HG02938 (cell line): ENCODE results near the gene TBL1X.

Experiments used
- ATAC-seq: cut with Tn5 transposase; IDR thresholded peaks from one replicate; pipeline ENCODE4 v1.9.1; 2021; ENCODE audit warnings: mild to moderate bottlenecking, moderate library complexity; ENCODE audit not compliant: unreplicated experiment

Gene TBL1X

DNA sequence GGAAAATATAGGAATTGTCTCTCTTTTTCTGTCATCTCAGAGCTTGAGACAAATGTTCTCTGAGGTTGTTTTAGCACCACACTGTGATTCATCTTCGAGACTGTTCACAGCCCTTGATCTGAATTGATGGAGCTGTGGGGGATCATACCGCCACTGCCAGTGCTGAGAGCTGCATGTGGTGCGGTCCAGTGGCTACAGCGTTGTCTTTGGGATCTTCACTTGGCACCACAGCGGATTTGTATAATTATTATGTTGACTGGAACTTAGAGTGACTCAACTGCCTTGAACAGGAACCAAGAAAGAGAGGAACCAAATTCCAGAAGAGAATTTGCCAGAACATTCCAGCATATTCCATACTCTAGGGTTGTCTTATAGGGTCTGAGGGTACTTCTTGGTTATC lies 29.1 kb downstream of the TBL1X start:
- ATAC-seq: no peak

- ATAC-seq: no peak
Observed at GRCh38 chrX:9494771-9495170, 29.9 kb downstream of the TBL1X start.

DNA sequence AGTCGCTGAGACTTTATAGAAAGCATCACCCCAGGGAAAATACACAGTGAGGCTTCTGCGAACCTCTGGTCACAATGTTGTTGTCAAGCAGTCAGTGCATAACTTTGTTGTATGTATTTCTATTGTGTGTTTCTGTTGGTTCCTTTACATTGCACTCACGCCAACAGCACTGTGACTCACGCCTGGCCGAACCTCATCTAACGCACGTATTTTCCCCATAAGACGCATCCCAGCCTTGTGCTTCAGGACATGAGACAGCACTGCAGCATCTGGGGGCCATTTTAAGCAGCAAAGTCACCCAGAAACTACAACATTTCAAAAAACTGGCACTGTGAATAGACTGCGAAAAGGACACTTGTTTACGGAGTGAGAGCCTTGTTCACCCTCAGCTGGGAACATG lies 30.6 kb downstream of the TBL1X start:
- ATAC-seq: no peak

DNA sequence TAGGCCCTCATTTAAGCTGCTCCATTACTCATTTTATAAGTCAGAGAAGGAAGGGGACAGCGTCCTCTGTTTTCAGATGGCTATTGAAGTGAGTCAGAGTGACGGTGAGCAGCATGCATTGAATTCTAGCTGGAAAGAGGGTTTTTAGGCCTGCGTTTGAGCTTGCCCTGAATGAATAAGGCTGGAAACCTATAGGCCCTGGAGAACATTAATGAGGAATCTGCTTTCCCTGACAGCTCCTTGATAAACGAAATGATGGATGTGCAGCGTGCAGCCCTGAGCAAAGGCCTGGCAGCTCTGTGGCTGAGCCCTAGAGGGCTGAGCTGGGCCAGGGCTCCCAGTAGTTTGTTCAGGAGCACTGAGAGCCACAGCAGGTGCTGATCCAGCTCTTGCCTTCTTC lies 33.4 kb downstream of the TBL1X start:
- no peak for ATAC-seq

- no peak for ATAC-seq
Observed at GRCh38 chrX:9500584-9500983, 35.7 kb downstream of the TBL1X start.

GRCh38 chrX:9501362-9501761 lies 36.5 kb downstream of the TBL1X start:
- ATAC-seq: no peak

GRCh38 chrX:9503261-9503660 lies 38.4 kb downstream of the TBL1X start:
- no peak for ATAC-seq

- no peak for ATAC-seq
Observed at GRCh38 chrX:9510366-9510765, 45.5 kb downstream of the TBL1X start.

GRCh38 chrX:9510980-9511379 lies 46.1 kb downstream of the TBL1X start:
- no peak for ATAC-seq

- ATAC-seq: no peak
Observed at GRCh38 chrX:9515489-9515888, 50.6 kb downstream of the TBL1X start.

DNA sequence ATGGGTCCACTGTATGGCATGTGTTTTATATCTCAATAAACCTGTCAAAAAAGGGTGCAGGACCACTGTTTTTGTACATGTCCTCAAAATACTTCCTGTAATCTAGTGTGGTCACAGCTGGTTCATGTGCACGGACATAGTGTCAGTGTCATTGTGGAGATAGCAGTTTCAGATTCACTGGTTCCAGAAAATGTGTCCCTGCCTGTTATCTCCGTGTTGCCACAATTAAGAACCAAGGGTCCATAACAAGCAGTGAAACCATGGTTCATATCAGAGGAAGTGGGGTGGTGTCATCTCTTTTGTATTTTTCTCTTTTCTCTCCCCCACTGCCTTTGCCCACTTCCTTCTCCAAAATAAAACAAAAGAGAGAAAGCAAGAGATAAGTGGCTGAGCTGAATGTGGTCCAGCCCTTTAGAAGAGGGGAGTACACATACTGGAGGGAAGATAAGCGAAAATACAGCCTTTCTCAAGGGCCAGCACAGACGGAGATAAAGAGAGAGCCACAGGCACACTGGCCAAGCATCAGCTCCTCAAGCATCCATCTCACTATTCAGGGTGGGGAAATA lies 51.2 kb downstream of the TBL1X start:
- ATAC-seq: peak; percentile 77

GRCh38 chrX:9516635-9517034 lies 51.8 kb downstream of the TBL1X start:
- no peak for ATAC-seq

DNA sequence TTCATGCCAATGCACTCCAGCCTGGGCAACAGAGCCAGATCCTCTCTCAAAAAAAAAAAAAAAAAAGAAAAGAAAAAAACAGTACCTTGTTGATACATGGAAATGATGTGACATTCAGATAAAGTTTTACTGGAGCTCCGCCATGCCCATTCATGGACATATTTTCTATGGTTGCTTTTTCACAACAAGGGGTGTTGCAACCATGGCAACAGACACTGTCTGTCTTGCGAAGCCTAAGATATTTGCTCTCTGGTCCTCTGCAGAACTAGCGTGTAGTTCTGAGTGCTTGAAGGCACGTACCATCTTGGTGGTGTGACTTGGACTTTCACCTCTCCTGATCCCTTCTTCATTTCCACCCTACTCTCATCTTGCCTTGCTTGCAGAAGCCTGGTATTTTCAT lies 53.2 kb downstream of the TBL1X start:
- ATAC-seq: no peak

DNA sequence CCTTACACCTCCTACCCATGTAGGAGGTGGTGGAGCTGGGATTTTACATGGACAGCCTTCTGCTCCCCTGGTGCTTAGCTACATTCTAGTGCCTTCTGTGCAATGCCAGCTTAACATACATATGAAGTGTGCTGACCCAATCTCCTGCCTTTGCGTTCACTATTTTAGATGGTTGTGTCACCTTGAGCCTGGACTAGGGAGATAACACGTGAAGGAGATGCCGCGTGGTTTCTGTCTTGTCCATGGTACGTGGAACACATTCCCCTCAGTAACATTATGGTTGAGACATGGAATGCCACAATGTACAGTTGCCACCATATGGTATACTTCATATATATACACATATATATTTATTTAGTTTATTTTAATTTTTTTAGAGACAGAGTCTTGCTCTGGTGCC lies 54.0 kb downstream of the TBL1X start:
- no peak for ATAC-seq

DNA sequence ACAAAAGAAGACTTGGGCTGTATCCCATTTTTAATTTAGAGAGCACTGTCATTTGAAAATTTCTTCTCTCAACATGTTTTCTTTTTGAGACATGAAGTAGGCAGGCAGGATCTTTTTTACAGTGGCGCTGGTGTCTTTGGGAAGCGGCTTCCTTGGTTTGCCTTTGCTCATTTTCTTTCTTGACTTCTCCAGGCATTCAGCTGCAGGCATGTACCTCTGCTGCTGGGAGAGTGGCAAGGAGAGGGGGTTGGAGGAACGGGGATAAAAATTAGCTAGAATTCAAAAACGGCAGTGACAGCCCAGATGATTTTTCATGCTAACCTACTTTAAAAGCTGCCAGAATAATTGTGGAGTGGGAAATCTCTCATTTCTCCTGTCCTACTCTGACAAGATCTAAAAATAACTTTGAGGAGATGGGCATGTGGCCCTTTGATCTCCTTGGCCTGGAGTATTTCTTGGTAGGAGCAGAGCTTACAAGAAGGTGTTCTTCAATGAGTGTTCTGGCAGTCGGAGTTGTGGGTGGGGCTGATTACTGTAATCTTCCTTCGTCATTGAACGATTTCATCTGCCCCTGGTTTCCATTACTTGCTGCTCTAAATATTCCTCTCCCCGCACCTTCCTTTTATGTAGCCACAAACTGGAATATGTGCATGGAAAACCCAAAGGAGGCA lies 54.8 kb downstream of the TBL1X start:
- no peak for ATAC-seq

DNA sequence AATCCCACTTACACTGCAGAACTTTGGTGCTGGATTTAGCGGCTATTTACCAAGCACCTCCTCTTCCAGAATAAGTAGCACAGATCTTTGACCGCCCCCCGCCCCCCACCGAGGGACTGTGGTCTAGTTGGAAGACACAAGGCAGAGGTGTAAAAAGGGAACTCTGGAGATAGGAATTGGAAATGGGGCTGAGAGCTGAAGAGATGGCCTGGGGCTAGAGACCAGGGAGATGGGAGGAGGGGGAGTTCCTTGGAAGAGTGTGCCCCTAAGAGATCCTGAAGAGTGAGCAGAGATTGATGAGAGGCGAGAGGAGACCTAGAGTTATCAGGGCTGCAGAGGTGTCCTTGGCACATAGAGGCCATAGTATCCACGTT lies 55.3 kb downstream of the TBL1X start:
- ATAC-seq: no peak

DNA sequence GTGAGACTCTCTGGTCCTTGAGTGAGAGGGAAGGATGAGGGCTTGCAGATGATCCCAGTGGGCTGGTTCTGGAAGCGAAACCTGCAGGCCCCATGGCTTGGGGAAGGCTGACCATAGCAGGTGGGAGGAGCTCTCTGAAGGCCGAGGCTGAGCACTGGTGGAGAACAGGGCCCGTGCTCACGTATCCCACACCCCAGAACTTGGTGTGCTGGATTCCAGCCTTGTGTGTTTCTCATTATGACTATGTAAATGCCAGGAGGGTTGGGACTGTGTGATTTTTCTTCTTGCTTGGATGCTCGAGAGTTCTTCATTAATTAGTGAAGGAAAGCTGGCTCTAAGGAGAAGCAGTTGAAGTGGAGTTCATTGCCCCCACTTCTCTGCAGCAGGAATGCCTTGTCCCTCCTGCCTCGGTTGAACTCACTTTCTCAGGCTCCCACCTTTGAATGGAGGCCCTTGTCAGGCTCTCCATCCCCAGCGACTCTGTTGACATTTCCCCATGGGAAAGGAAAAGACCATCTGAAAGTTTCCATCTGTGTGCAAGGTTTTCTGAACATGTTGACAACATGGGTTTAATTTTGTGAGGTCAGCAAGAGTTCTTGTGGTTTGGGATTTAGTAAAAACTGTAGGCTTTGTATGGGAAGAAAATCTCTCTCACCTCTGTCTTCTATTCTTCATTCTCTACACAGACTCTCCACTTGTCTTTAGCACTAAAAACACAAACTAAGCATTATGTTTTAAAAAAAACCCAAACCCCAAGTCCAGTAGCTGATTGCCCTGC lies 57.7 kb downstream of the TBL1X start:
- no peak for ATAC-seq

- ATAC-seq: no peak
Observed at GRCh38 chrX:9525511-9526248, 60.8 kb downstream of the TBL1X start.

GRCh38 chrX:9526965-9527364 lies 62.1 kb downstream of the TBL1X start:
- ATAC-seq: no peak

GRCh38 chrX:9528498-9528897 lies 63.6 kb downstream of the TBL1X start:
- no peak for ATAC-seq

GRCh38 chrX:9529223-9529622 lies 64.4 kb downstream of the TBL1X start:
- ATAC-seq: no peak

GRCh38 chrX:9530848-9531274 lies 66.0 kb downstream of the TBL1X start:
- ATAC-seq: peak; percentile 82
